SK-N-SH (cell line): Measurements from ENCODE around the gene FAM20B. TPM values are rescaled to one million over a fixed set of nuclear protein-coding genes. Genes with fewer than 3 reads are reported as not detected.

Source experiments
- CTCF ChIA-PET: fragments of 300-600, 350-600 bp; formaldehyde crosslinking; extraction: SDS; loops from one replicate; lab custom pipeline; 2021; lab: Yijun Ruan, JAX
- POLR2A ChIA-PET: fragments of 350-600 bp; sonication (Branson Sonifier 250); formaldehyde crosslinking; extraction: SDS; loops from one replicate; lab custom pipeline; 2020; ENCODE audit warnings: antibody characterized with exemption, inconsistent platforms; lab: Yijun Ruan, JAX
- DNase-seq: peaks from one replicate; pipeline ENCODE4 v3.0.0; 2012
- H2AFZ ChIP-seq: fragments of 200-600 bp; sonication (generic); 2 replicates; pipeline ENCODE4 v1.8.1; 2016; ENCODE audit warnings: antibody characterized with exemption, mild to moderate bottlenecking, low read depth
- H3F3A ChIP-seq: fragments of 200-600 bp; sonication (generic); replicated peaks from 2 replicates; pipeline ENCODE3; 2016; ENCODE audit warnings: antibody characterized with exemption, mild to moderate bottlenecking; ENCODE audit not compliant: insufficient read depth
- H3K27ac ChIP-seq, 2 experiments: fragments of 200-500 bp in 1 of 2; fragments of 200-600 bp in 1 of 2; sonication (Bioruptor generic) in 1 of 2; sonication (generic), shearing (Covaris generic) in 1 of 2; 2 replicates each; pipeline versions ENCODE4 v1.5.1 to v1.6.1; 2014 to 2016; ENCODE audit warnings: low read depth in 2 of 2, inconsistent platforms in 1 of 2, low read length in 1 of 2, mild to moderate bottlenecking in 1 of 2, mixed read lengths in 1 of 2
- H3K27me3 ChIP-seq: fragments of 200-600 bp; sonication (generic), shearing (Covaris generic); 2 replicates; pipeline ENCODE4 v1.6.1; 2016; ENCODE audit warnings: mixed run types; ENCODE audit not compliant: insufficient read depth
- H3K36me3 ChIP-seq, 2 experiments: fragments of 200-500 bp in 1 of 2; fragments of 200-600 bp in 1 of 2; sonication (Bioruptor generic) in 1 of 2; sonication (generic) in 1 of 2; replicated peaks in 1 of 2; 2 replicates each; pipeline versions ENCODE3 to v1.5.1; 2014 to 2016; ENCODE audit warnings: low read length in 1 of 2, mild to moderate bottlenecking in 1 of 2; ENCODE audit not compliant: insufficient read depth in 2 of 2, control insufficient read depth in 1 of 2
- H3K4me1 ChIP-seq, 2 experiments: fragments of 200-500 bp in 1 of 2; fragments of 200-600 bp in 1 of 2; sonication (Bioruptor generic) in 1 of 2; sonication (generic), shearing (Covaris generic) in 1 of 2; 2 replicates each; pipeline versions ENCODE4 v1.5.1 to v1.6.1; 2014 to 2016; ENCODE audit warnings: low read depth in 1 of 2, low read length in 1 of 2, mixed run types in 1 of 2; ENCODE audit not compliant: insufficient read depth in 2 of 2, control insufficient read depth in 1 of 2
- H3K4me2 ChIP-seq: fragments of 200-600 bp; sonication (generic), shearing (Covaris generic); 2 replicates; pipeline ENCODE4 v1.6.1; 2017; ENCODE audit warnings: mixed run types
- H3K4me3 ChIP-seq, 2 experiments: fragments of 200-500 bp in 1 of 2; fragments of 200-600 bp in 1 of 2; sonication (Bioruptor generic) in 1 of 2; sonication (generic), shearing (Covaris generic) in 1 of 2; 2 replicates each; pipeline versions ENCODE4 v1.5.1 to v1.8.1; 2014 to 2016; ENCODE audit warnings: low read depth in 2 of 2, inconsistent platforms in 1 of 2, low read length in 1 of 2, mild to moderate bottlenecking in 1 of 2, mixed read lengths in 1 of 2, moderate library complexity in 1 of 2
- H3K79me2 ChIP-seq: fragments of 200-600 bp; sonication (generic); 2 replicates; pipeline ENCODE4 v1.8.1; 2017; ENCODE audit warnings: mild to moderate bottlenecking; ENCODE audit not compliant: insufficient read depth
- H3K9ac ChIP-seq: fragments of 200-600 bp; sonication (generic); 2 replicates; pipeline ENCODE4 v1.6.1; 2017; ENCODE audit warnings: mixed run types
- H3K9me2 ChIP-seq: fragments of 200-600 bp; sonication (generic); 2 replicates; pipeline ENCODE4 v1.6.1; 2017; ENCODE audit warnings: mixed run types
- H3K9me3 ChIP-seq: fragments of 200-600 bp; sonication (generic); 2 replicates; pipeline ENCODE4 v1.6.1; 2017; ENCODE audit warnings: mixed run types, mild to moderate bottlenecking, moderate library complexity
- H4K20me1 ChIP-seq: fragments of 200-600 bp; sonication (generic); 2 replicates; pipeline ENCODE4 v1.6.1; 2017; ENCODE audit warnings: mild to moderate bottlenecking, mixed run types; ENCODE audit not compliant: insufficient read depth
- ELF1 ChIP-seq: IDR thresholded peaks from 2 replicates; pipeline ENCODE4 v1.4.0; 2012
- EP300 ChIP-seq, 2 experiments: IDR thresholded peaks; 2 replicates each; pipeline versions ENCODE4 v1.4.0 to v1.6.1; 2012; ENCODE audit warnings: borderline replicate concordance in 1 of 2, low read depth in 1 of 2, low read length in 1 of 2
- EZH2phosphoT487 ChIP-seq: fragments of 200-600 bp; sonication (generic); IDR thresholded peaks from 2 replicates; pipeline ENCODE4 v1.6.1; 2017; ENCODE audit warnings: low read depth, mixed run types, mild to moderate bottlenecking, antibody characterized with exemption, moderate library complexity, borderline replicate concordance
- FOSL2 ChIP-seq: IDR thresholded peaks from 2 replicates; pipeline ENCODE4 v1.4.0; 2012; ENCODE audit warnings: low read depth, mild to moderate bottlenecking, moderate library complexity, borderline replicate concordance
- FOXJ3 ChIP-seq: sonication (generic); formaldehyde crosslinking; IDR thresholded peaks from 2 replicates; pipeline ENCODE4 v1.5.1; 2020; ENCODE audit warnings: mild to moderate bottlenecking, missing genetic modification reagents
- GABPA ChIP-seq: IDR thresholded peaks from 2 replicates; pipeline ENCODE4 v1.4.0; 2012; ENCODE audit warnings: low read depth, mild to moderate bottlenecking
- JUND ChIP-seq: IDR thresholded peaks from 2 replicates; pipeline ENCODE4 v1.4.0; 2012
- MEF2A ChIP-seq: IDR thresholded peaks from 2 replicates; pipeline ENCODE4 v1.4.0; 2012; ENCODE audit warnings: low read depth, borderline replicate concordance
- NFIC ChIP-seq: IDR thresholded peaks from 2 replicates; pipeline ENCODE4 v1.4.0; 2012; ENCODE audit warnings: borderline replicate concordance
- PBX3 ChIP-seq: IDR thresholded peaks from 2 replicates; pipeline ENCODE4; 2012
- RAD21 ChIP-seq: IDR thresholded peaks from 2 replicates; pipeline ENCODE4 v1.6.1; 2012; ENCODE audit warnings: mild to moderate bottlenecking, low read length
- RCOR1 ChIP-seq: fragments of 150-350 bp; IDR thresholded peaks from 2 replicates; pipeline ENCODE4 v1.6.1; 2017; ENCODE audit warnings: antibody characterized with exemption, low read length
- REST ChIP-seq: IDR thresholded peaks from 2 replicates; pipeline ENCODE4 v1.6.1; 2012; ENCODE audit warnings: mild to moderate bottlenecking, low read depth, low read length, moderate library complexity
- TAF1 ChIP-seq: IDR thresholded peaks from 2 replicates; pipeline ENCODE4 v1.6.1; 2012; ENCODE audit warnings: low read depth, mild to moderate bottlenecking, low read length, moderate library complexity, borderline replicate concordance
- TCF12 ChIP-seq: IDR thresholded peaks from 2 replicates; pipeline ENCODE4 v1.4.0; 2012
- TEAD4 ChIP-seq: IDR thresholded peaks from 2 replicates; pipeline ENCODE4 v1.4.0; 2012; ENCODE audit warnings: mild to moderate bottlenecking, borderline replicate concordance; ENCODE audit not compliant: insufficient read depth
- USF1 ChIP-seq: IDR thresholded peaks from 2 replicates; pipeline ENCODE4 v1.4.0; 2012; ENCODE audit warnings: low read depth, borderline replicate concordance
- YY1 ChIP-seq: IDR thresholded peaks from 2 replicates; pipeline ENCODE4 v1.4.0; 2012; ENCODE audit warnings: low read depth, mild to moderate bottlenecking
- WGBS: methylation state at CpG from one replicate; pipeline ENCODE4 v1.1.6; 2017; ENCODE audit warnings: low lambda C conversion rate; 5-methylcytosine and 5-hydroxymethylcytosine counted together
- polyA plus RNA-seq, 3 experiments: library from polyadenylated mRNA; depleted of rRNA; stranded (reverse); fragments of >200 nt; gene quantifications; 2 replicates each; pipeline ENCODE4 v1.2.3, GENCODE V29; 2012

Gene FAM20B
- polyA plus RNA-seq, 1 of the 3 experiments (the other 2 are of a cell fraction): 14.9 TPM

- Histone ChIP-seq H3K27me3 (no peaks in the 10 kb centered on the region), H3K9me2 (no peaks in the 10 kb centered on the region), H3K36me3 (no peaks in the 10 kb centered on the region), H3K9me3 (no peaks in the 10 kb centered on the region), H3K9ac (no peak overlapping the region), H3K4me1 (peaks cover 0 to 6% of the 10 kb centered on the region in 2 experiments; a peak in 2 of 4 replicates), H3K4me2 (no peak overlapping the region), H3K4me3 (no peak overlapping the region), H3K27ac (no peak overlapping the region), H4K20me1 (no peaks in the 10 kb centered on the region), H3K79me2 (no peaks in the 10 kb centered on the region), H3F3A (no peaks in the 10 kb centered on the region), H2AFZ (no peak overlapping the region)
- DNase-seq: no peak
- ChIA-PET CTCF (no interaction called here), POLR2A (no interaction called here)
- TF ChIP-seq TCF12: no peak
- no peak for TF ChIP-seq YY1
- no peak for TF ChIP-seq EP300 (IDR thresholded peaks at IDR 0.05; ENCODE audit: borderline replicate concordance in 1 of 2, low read depth in 1 of 2, low read length in 1 of 2)
- TF ChIP-seq ELF1: no peak
- no peak for TF ChIP-seq RAD21
- no peak for TF ChIP-seq JUND
- 96% methylated on average over 1 of the region's 1 CpG for WGBS
Measured at GRCh38 chr1:179012038-179012437, 13.7 kb upstream of the FAM20B start.

GRCh38 chr1:179014123-179014522 is 11.6 kb upstream of the FAM20B start:
- Histone ChIP-seq H4K20me1 (no peaks in the 10 kb centered on the region), H3K79me2 (no peaks in the 10 kb centered on the region), H3K27ac (no peak overlapping the region), H3K9me2 (no peaks in the 10 kb centered on the region), H3K4me2 (no peak overlapping the region), H3K9me3 (no peaks in the 10 kb centered on the region), H2AFZ (no peak overlapping the region), H3K36me3 (no peaks in the 10 kb centered on the region), H3K9ac (no peak overlapping the region), H3K4me3 (no peak overlapping the region), H3K4me1 (peaks cover 8 to 14% of the 10 kb centered on the region in 2 experiments; a peak in 3 of 4 replicates), H3F3A (peaks cover 4% of the 10 kb centered on the region), H3K27me3 (no peaks in the 10 kb centered on the region)
- ChIA-PET CTCF (interaction anchor here (1.3 to 2.3 kb wide), 3 partner anchors 11 to 261 kb away, joined by 3 to 13 read pairs (median 4); no protein-coding TSS in a partner anchor), POLR2A (no interaction called here)
- WGBS: 89% methylated on average over 1 of the region's 1 CpG
- TF ChIP-seq YY1: no peak
- no peak for TF ChIP-seq TEAD4
- no peak for TF ChIP-seq MEF2A
- no peak for TF ChIP-seq FOXJ3 (CRISPR knock-in tag)
- no peak for TF ChIP-seq RAD21
- no peak for TF ChIP-seq PBX3
- TF ChIP-seq TAF1: no peak
- TF ChIP-seq USF1: no peak
- no peak for TF ChIP-seq EP300 (IDR thresholded peaks at IDR 0.05; ENCODE audit: borderline replicate concordance in 1 of 2, low read depth in 1 of 2, low read length in 1 of 2)
- TF ChIP-seq ELF1: no peak
- no peak for TF ChIP-seq FOSL2
- no peak for TF ChIP-seq NFIC
- TF ChIP-seq TCF12: no peak
- TF ChIP-seq GABPA: no peak
- no peak for TF ChIP-seq EZH2phosphoT487
- TF ChIP-seq RCOR1: no peak
- TF ChIP-seq REST: no peak
- no peak for DNase-seq
